ENCODE results near the gene N4BP2L1.

DNA sequence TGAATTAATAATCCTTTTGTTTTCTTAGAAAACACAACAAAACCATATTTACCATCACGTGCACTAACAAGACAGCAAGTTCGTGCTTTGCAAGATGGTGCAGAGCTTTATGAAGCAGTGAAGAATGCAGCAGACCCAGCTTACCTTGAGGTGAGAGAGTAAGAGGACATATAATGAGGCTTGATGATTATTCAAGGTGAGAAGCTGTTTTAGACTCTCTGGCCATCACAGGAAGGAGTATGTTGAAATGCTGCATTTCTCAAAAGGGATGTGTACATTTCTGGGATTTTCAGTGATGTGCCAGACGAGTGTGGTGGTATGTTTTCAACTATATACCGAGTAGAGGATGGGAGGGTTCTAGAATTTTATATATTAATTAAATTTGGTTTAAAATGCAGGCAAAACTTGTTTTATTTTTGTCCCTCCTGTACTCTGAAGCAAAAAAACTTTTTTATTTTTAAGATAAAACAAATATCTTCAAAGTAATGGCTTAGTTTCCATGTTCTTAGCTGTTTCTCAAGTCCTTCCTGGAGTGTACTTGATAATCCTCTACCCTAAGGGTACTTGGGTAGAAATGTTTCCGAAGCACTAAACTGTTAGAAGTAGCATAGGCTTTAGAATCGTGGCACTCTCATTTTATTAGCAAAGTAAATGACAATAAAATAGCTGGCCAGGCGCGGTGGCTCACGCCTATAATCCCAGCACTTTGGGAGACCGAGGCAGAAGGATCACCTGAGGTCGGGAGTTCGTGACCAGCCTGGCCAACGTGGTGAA lies 51.1 kb downstream of the N4BP2L1 start:
- TF ChIP-seq CTCF (IDR thresholded peaks at IDR 0.05) (no peak), EZH2 (IDR thresholded peaks at IDR 0.05) (no peak), EZH2phosphoT487 (IDR thresholded peaks at IDR 0.05) (no peak)

Data from neural progenitor cell (in vitro differentiated cells).